Thyroid gland (tissue), 4 donors: Measurements from ENCODE around the gene EFTUD2. TPM values are rescaled to one million over a fixed set of nuclear protein-coding genes. Genes with fewer than 3 reads are reported as not detected.

Experiments used
- DNase-seq, 2 donors: peaks; one replicate each; pipeline ENCODE4 v3.0.0-alpha.2; 2019
- H3K27ac ChIP-seq, 3 donors: fragments of 200-600 bp; sonication (generic); 1 replicate in 2 of 3; 2 replicates in 1 of 3; pipeline ENCODE4 v1.5.1; 2016 to 2019; ENCODE audit warnings: mild to moderate bottlenecking in 1 of 3, moderate library complexity in 1 of 3
- H3K27me3 ChIP-seq: fragments of 200-600 bp; sonication (generic); one replicate; pipeline ENCODE4 v1.5.1; 2019
- H3K36me3 ChIP-seq, 2 donors: fragments of 200-600 bp; sonication (generic); one replicate each; pipeline ENCODE4 v1.5.1; 2016 to 2019
- H3K4me1 ChIP-seq, 2 donors: fragments of 200-600 bp; sonication (generic); one replicate each; pipeline ENCODE4 v1.5.1; 2017 to 2019
- H3K4me3 ChIP-seq, 3 donors: fragments of 200-600 bp; sonication (generic); replicated peaks in 1 of 3; 1 replicate in 2 of 3; 2 replicates in 1 of 3; pipeline ENCODE4 v1.5.1; 2016; ENCODE audit warnings: mild to moderate bottlenecking in 1 of 3
- H3K9me3 ChIP-seq: fragments of 200-600 bp; sonication (generic); one replicate; pipeline ENCODE4 v1.5.1; 2017
- CTCF ChIP-seq, 6 experiments: fragments of 200-600 bp in 3 of 6; fragments of 450-650 bp in 3 of 6; sonication (generic) in 3 of 6; IDR thresholded peaks; one replicate each; pipeline ENCODE4 v1.5.1; 2016 to 2019; ENCODE audit warnings: antibody characterized with exemption in 6 of 6, mild to moderate bottlenecking in 2 of 6, inconsistent platforms in 1 of 6, moderate library complexity in 1 of 6
- POLR2A ChIP-seq, 2 donors: fragments of 450-650 bp; IDR thresholded peaks; one replicate each; pipeline ENCODE4 v1.6.1; 2017; ENCODE audit warnings: antibody characterized with exemption in 2 of 2, mild to moderate bottlenecking in 2 of 2, moderate library complexity in 1 of 2
- WGBS, 2 donors: methylation state at CpG; one replicate each; pipeline ENCODE4 v1.1.5; 2017; 5-methylcytosine and 5-hydroxymethylcytosine counted together
- intact Hi-C: fragments of 100-400 bp; cut with DNase I; formaldehyde crosslinking; loops from one replicate; pipeline ENCODE4 v1.15.1; 2023
- total RNA-seq, 4 donors: library from RNA; depleted of rRNA; stranded (reverse); fragments of >200 nt; gene quantifications; one replicate each; pipeline ENCODE4 v1.2.3, GENCODE V29; 2016

The EFTUD2 gene
- total RNA-seq, 4 donors from 2014 or later, result 49.2 to 110 (median 75.1) TPM

- peaks cover 10% of the 10 kb centered on the region in 2 donors for H3K36me3 ChIP-seq
- 56 to 61% methylated on average over 8 of the region's 8 CpGs for WGBS, 2 donors
These were observed 53.0 kb downstream of the EFTUD2 start for GRCh38 chr17:44846206-44846605.

DNA sequence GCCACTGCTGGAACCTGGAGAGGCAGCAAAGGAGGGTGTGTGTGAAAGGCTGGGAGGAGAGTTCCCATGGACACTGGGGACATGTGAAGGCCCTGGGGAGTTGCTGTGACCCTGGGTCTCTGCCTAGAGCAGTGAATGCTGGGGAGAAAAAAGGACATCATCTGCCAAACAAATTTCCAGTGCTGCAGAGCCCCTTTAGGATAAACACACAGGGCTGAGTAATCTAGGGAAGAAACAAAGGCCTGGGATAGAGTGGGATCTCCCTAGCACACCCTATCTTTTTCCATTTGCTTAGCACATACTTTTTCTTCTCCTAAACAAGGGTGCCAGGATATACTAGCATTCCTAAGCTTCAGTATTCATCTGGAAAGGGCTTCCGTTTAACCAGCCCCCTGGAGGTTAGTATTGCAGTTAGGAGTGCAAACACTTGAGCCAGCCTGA is 54.8 kb downstream of the EFTUD2 start:
- no peaks in the 10 kb centered on the region for H3K27me3 ChIP-seq
- no peaks in the 10 kb centered on the region for H3K36me3 ChIP-seq
- TF ChIP-seq CTCF (IDR thresholded peaks at IDR 0.05), result no peak
- no peak for TF ChIP-seq POLR2A (IDR thresholded peaks at IDR 0.05)
- no peak overlapping the region for H3K4me3 ChIP-seq
- WGBS, 2 donors, result 41 to 64% methylated on average over 1 of the region's 1 CpG
- no peaks in the 10 kb centered on the region for H3K4me1 ChIP-seq
- H3K27ac ChIP-seq, result no peak overlapping the region
- intact Hi-C loops, result no loop called here
- no peaks in the 10 kb centered on the region for H3K9me3 ChIP-seq
- DNase-seq, result no peak

More at GRCh38 chr17:44846206-44846605, 53.0 kb downstream of the EFTUD2 start:
- Histone ChIP-seq H3K9me3 (no peaks in the 10 kb centered on the region), H3K4me1 (no peaks in the 10 kb centered on the region), H3K4me3 (no peak overlapping the region), H3K27ac (no peak overlapping the region), H3K27me3 (no peaks in the 10 kb centered on the region)
- no peak for DNase-seq
- no peak for TF ChIP-seq CTCF (IDR thresholded peaks at IDR 0.05)
- TF ChIP-seq POLR2A (IDR thresholded peaks at IDR 0.05), result no peak
- intact Hi-C loops, result no loop called here

DNA sequence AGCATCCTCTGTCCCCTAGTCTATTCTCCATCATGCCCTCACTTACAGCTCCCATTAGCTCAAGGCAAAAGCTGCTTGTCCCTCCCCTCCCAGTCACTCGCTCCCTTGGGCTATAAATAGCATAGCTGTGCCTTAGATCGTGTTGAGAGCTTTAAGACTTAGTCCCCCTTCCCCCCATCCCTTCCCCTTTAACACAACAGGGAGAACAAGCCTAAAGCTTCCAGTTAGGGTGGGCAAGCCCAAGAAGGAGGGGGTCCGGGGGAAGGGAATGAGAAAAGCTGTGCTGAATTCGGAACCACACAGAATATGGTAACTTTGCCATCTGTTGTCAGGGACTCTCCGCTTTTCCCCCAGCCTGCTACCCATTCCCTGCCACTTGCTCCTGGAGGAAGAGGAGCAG is 56.5 kb downstream of the EFTUD2 start:
- intact Hi-C loops, result no loop called here

GRCh38 chr17:44840936-44841335 is 58.3 kb downstream of the EFTUD2 start:
- no peak for TF ChIP-seq CTCF (IDR thresholded peaks at IDR 0.05)
- TF ChIP-seq POLR2A (IDR thresholded peaks at IDR 0.05), result no peak
- H3K4me1 ChIP-seq, result peaks cover 0 to 5% of the 10 kb centered on the region in 2 donors
- intact Hi-C loops, result no loop called here
- no peaks in the 10 kb centered on the region for H3K27me3 ChIP-seq
- H3K36me3 ChIP-seq, result no peaks in the 10 kb centered on the region
- no peaks in the 10 kb centered on the region for H3K9me3 ChIP-seq
- no peak for DNase-seq
- no peak overlapping the region for H3K4me3 ChIP-seq
- WGBS, 2 donors, result 71 to 77% methylated on average over 3 of the region's 3 CpGs
- no peak overlapping the region for H3K27ac ChIP-seq

More for the DNA sequence above, 56.5 kb downstream of the EFTUD2 start:
- H3K27me3 ChIP-seq, result no peaks in the 10 kb centered on the region
- 45 to 56% methylated on average over 5 of the region's 5 CpGs for WGBS, 2 donors
- H3K27ac ChIP-seq, result no peak overlapping the region
- TF ChIP-seq POLR2A (IDR thresholded peaks at IDR 0.05), result no peak
- TF ChIP-seq CTCF (IDR thresholded peaks at IDR 0.05), result no peak
- no peak overlapping the region for H3K4me3 ChIP-seq
- H3K9me3 ChIP-seq, result no peaks in the 10 kb centered on the region
- H3K4me1 ChIP-seq, result no peaks in the 10 kb centered on the region
- DNase-seq, result no peak
- H3K36me3 ChIP-seq, result no peaks in the 10 kb centered on the region

DNA sequence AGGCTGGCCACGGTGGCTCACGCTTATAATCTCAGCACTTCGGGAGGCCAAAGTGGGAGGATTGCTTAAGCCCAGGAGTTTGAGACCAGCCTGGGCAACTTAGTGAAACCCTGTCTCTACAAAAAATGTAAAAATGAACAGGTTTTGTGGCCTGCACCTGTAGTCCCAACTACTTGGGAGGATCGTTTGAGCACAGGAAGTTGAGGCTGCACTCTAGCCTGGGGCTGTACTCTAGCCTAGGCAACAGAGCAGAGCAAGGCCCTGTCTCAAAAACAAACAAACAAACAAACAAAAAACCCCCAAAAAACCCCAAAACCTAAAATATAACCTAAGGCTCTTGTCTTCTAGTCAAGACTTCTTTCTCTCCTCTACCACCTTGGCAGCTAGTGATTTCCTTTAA is 59.0 kb downstream of the EFTUD2 start:
- no peaks in the 10 kb centered on the region for H3K9me3 ChIP-seq
- H3K36me3 ChIP-seq, result no peaks in the 10 kb centered on the region
- H3K4me1 ChIP-seq, result peaks cover 0 to 5% of the 10 kb centered on the region in 2 donors
- intact Hi-C loops, result no loop called here
- DNase-seq, result no peak
- 80 to 82% methylated on average over 4 of the region's 4 CpGs for WGBS, 2 donors
- no peak overlapping the region for H3K4me3 ChIP-seq
- no peak overlapping the region for H3K27ac ChIP-seq
- no peaks in the 10 kb centered on the region for H3K27me3 ChIP-seq
- TF ChIP-seq POLR2A (IDR thresholded peaks at IDR 0.05) (no peak), CTCF (IDR thresholded peaks at IDR 0.05) (no peak)
